K562 (cell line): ENCODE data around the gene RNF19B. TPM values are rescaled to one million over a fixed set of nuclear protein-coding genes. Genes with fewer than 3 reads are reported as not detected.

Experiments used
- ATAC-seq: fragments of 200-7000 bp; cut with Tn5 transposase; 3 replicates; pipeline ENCODE4 v1.9.1; 2020; ENCODE audit warnings: moderate library complexity
- BruUV-seq: library from RNA; stranded (reverse); fragments of 400-500 nt; replicated peaks from 2 replicates; lab custom pipeline; 2021; lab: Mats Ljungman, UMichigan
- CTCF ChIA-PET: fragments of 300-600 bp; formaldehyde crosslinking; extraction: SDS; loops from one replicate; lab custom pipeline; 2021; ENCODE audit warnings: low intra/inter-chr PET ratio; lab: Yijun Ruan, JAX
- POLR2A ChIA-PET: fragments of 300-600, 350-650 bp; sonication (Branson Sonifier 250); formaldehyde crosslinking; extraction: SDS; loops from one replicate; lab custom pipeline; 2021; ENCODE audit warnings: antibody characterized with exemption, inconsistent platforms; lab: Yijun Ruan, JAX
- DNase-seq, 4 experiments: peaks; one replicate each; pipeline versions ENCODE4 v3.0.0 to v3.0.0-alpha.2; 2011 to 2018; ENCODE audit warnings: low spot score in 3 of 4, mixed read lengths in 3 of 4; ENCODE audit errors: extremely low read depth in 1 of 4
- FAIRE-seq: peaks from 2 replicates; lab custom pipeline; 2011; peaks lifted over from hg19 to GRCh38; lab: Jason Lieb, UNC
- H2AFZ ChIP-seq: 2 replicates; pipeline ENCODE4 v1.6.0; 2011; ENCODE audit warnings: low read depth, low read length, control low read depth, inconsistent platforms
- H3K27ac ChIP-seq: fragments of 200-600 bp; 3 replicates; pipeline ENCODE4 v1.8.0; 2011; ENCODE audit warnings: low read depth, mild to moderate bottlenecking, control low read depth, inconsistent platforms, low read length, moderate library complexity, mixed read lengths; ENCODE audit errors: extremely low read depth
- H3K27me3 ChIP-seq, 2 experiments: fragments of 300-600 bp in 1 of 2; 2 replicates in 1 of 2; 3 replicates in 1 of 2; pipeline versions ENCODE4 v1.6.0 to v1.8.0; 2011; ENCODE audit warnings: inconsistent platforms in 2 of 2, low read length in 2 of 2, mild to moderate bottlenecking in 1 of 2, mixed read lengths in 1 of 2, moderate library complexity in 1 of 2; ENCODE audit not compliant: control insufficient read depth in 2 of 2, insufficient read depth in 2 of 2
- H3K36me3 ChIP-seq: fragments of 300-600 bp; 3 replicates; pipeline ENCODE4 v1.8.0; 2011; ENCODE audit warnings: mild to moderate bottlenecking, low read length, inconsistent platforms; ENCODE audit not compliant: control insufficient read depth, insufficient read depth
- H3K4me1 ChIP-seq, 2 experiments: fragments of 200-600 bp in 1 of 2; replicated peaks in 1 of 2; 2 replicates in 1 of 2; 3 replicates in 1 of 2; pipeline versions ENCODE4 v1.5.1 to v1.8.0; 2011; ENCODE audit warnings: inconsistent platforms in 2 of 2, low read length in 2 of 2, mild to moderate bottlenecking in 1 of 2, mixed read lengths in 1 of 2, moderate library complexity in 1 of 2; ENCODE audit not compliant: control insufficient read depth in 2 of 2, insufficient read depth in 2 of 2
- H3K4me2 ChIP-seq: 2 replicates; pipeline ENCODE4 v1.6.1; 2011; ENCODE audit warnings: low read length, control low read depth, inconsistent platforms, mixed read lengths; ENCODE audit not compliant: insufficient read depth
- H3K4me3 ChIP-seq: fragments of 200-600 bp; sonication (generic), shearing (Covaris generic); 2 replicates; pipeline ENCODE4 v1.5.1; 2016; ENCODE audit warnings: control low read depth, inconsistent platforms
- H3K79me2 ChIP-seq: fragments of 200-600 bp; 3 replicates; pipeline ENCODE4 v1.8.0; 2011; ENCODE audit warnings: low read length, inconsistent platforms; ENCODE audit not compliant: control insufficient read depth, insufficient read depth
- H3K9ac ChIP-seq, 2 experiments: 2 replicates each; pipeline versions ENCODE4 v1.6.0 to v1.6.1; 2011; ENCODE audit warnings: low read depth in 2 of 2, low read length in 2 of 2, control low read depth in 1 of 2, inconsistent platforms in 1 of 2, mild to moderate bottlenecking in 1 of 2, mixed read lengths in 1 of 2; ENCODE audit not compliant: insufficient read depth in 1 of 2
- H3K9me1 ChIP-seq: one replicate; pipeline ENCODE4 v1.6.0; 2011; ENCODE audit warnings: inconsistent platforms, mild to moderate bottlenecking, low read length, moderate library complexity; ENCODE audit not compliant: control insufficient read depth, insufficient read depth
- H3K9me3 ChIP-seq: replicated peaks from 2 replicates; pipeline ENCODE4 v1.5.1; 2011; ENCODE audit warnings: low read depth, low read length, inconsistent platforms; ENCODE audit not compliant: control insufficient read depth, insufficient read depth
- H4K20me1 ChIP-seq: replicated peaks from 2 replicates; pipeline ENCODE4 v1.6.1; 2011; ENCODE audit warnings: low read length, inconsistent platforms, mixed read lengths; ENCODE audit not compliant: control insufficient read depth, insufficient read depth
- CHCHD3 ChIP-seq: fragments of 250-450 bp; sonication (Bioruptor Pico); IDR thresholded peaks from 2 replicates; pipeline ENCODE4 v2.1.2; 2022; ENCODE audit warnings: mild to moderate bottlenecking
- CREBBP ChIP-seq: IDR thresholded peaks from one replicate; pipeline ENCODE4 v1.6.1; 2012; ENCODE audit warnings: low read depth, mild to moderate bottlenecking, control low read depth, inconsistent platforms, low read length
- GTF2B ChIP-seq: IDR thresholded peaks from 2 replicates; pipeline ENCODE4 v1.6.1; 2011; ENCODE audit not compliant: insufficient read length; ENCODE audit errors: extremely low read depth
- KLF13 ChIP-seq: fragments of 450-650 bp; IDR thresholded peaks from 2 replicates; pipeline ENCODE4 v1.6.1; 2016; ENCODE audit warnings: missing genetic modification characterization, low read depth, mild to moderate bottlenecking, missing compliant biosample characterization, moderate library complexity, borderline replicate concordance
- POLR2B ChIP-seq: fragments of 450-650 bp; IDR thresholded peaks from 2 replicates; pipeline ENCODE4 v1.6.1; 2018; ENCODE audit warnings: low read depth; ENCODE audit not compliant: partially characterized antibody
- RFX7 ChIP-seq: fragments of 250-450 bp; sonication (Bioruptor Pico); IDR thresholded peaks from 2 replicates; pipeline ENCODE4 v1.5.1; 2021; ENCODE audit warnings: mild to moderate bottlenecking
- TFE3 ChIP-seq: fragments of 450-650 bp; formaldehyde crosslinking; IDR thresholded peaks from 2 replicates; pipeline ENCODE4 v1.4.0; 2020; ENCODE audit warnings: mild to moderate bottlenecking, mixed read lengths
- WGBS: fragments of 100-300 bp; shearing (Covaris generic); methylation state at CpG from one replicate; pipeline ENCODE4 v1.1.6; 2016; ENCODE audit warnings: low coverage, mixed read lengths; ENCODE audit not compliant: insufficient coverage; ENCODE audit errors: missing lambda C conversion rate; 5-methylcytosine and 5-hydroxymethylcytosine counted together
- in situ Hi-C: fragments of 300-500 bp; cut with MboI; formaldehyde crosslinking; loops from 4 replicates; pipeline ENCODE4 v1.15.0; 2018; ENCODE audit warnings: inconsistent platforms, mixed read lengths
- intact Hi-C: fragments of 100-400 bp; cut with micrococcal nuclease; formaldehyde crosslinking; loops from 2 replicates; pipeline ENCODE4 v1.14.2; 2022
- polyA plus RNA-seq, 8 experiments: library from polyadenylated mRNA; depleted of rRNA in 4 of 8; stranded (reverse) in 5 of 8; unstranded in 3 of 8; fragments of >200 nt; fragmentation: Nextera tagmentation in 2 of 8; fragmentation: Illumina TruSeq in 1 of 8; extraction: Ambion mirVana in 2 of 8; extraction: Trizol in 1 of 8; gene quantifications; 2 replicates each; pipeline versions ENCODE4 v1.2.1 to v1.2.3, GENCODE V29; 2011 to 2014; ENCODE audit warnings: inconsistent platforms in 1 of 8, missing spikeins in 1 of 8
- total RNA-seq, 7 experiments: library from RNA; depleted of rRNA in 6 of 7; stranded (reverse); fragments of >200 nt in 6 of 7; fragmentation: Illumina TruSeq in 2 of 7; extraction: Trizol in 2 of 7; gene quantifications; 2 replicates each; pipeline versions ENCODE4 v1.2.1 to v1.2.3, GENCODE V29; 2011 to 2021; ENCODE audit warnings: low replicate concordance in 1 of 7

RNF19B gene
- total and polyA plus RNA-seq, 9 of the 15 experiments (the other 6 are each of a cell fraction or from before 2014, with no cell fraction given): 2.6 to 14.9 (median 10.1) TPM

- ChIA-PET CTCF (no interaction called here), POLR2A (interaction anchor here (0.6 to 8.3 kb wide), 5 partner anchors 9 to 313 kb away, joined by 3 to 95 read pairs (median 4); no protein-coding TSS in a partner anchor)
- Histone ChIP-seq H3K4me2 (no peak overlapping the region), H3K79me2 (peaks cover 3% of the 10 kb centered on the region; the same call in 2 of the 3 replicates), H3K9me1 (peaks cover 7% of the 10 kb centered on the region), H4K20me1 (peaks cover 62% of the 10 kb centered on the region), H3K27me3 (no peaks in the 10 kb centered on the region), H3K27ac (no peak overlapping the region), H3K4me3 (no peak overlapping the region), H3K9ac (no peak overlapping the region), H3K4me1 (peaks cover 3 to 54% of the 10 kb centered on the region in 2 experiments; a peak in 4 of 5 replicates), H3K9me3 (no peaks in the 10 kb centered on the region), H2AFZ (no peak overlapping the region), H3K36me3 (peaks cover 60% of the 10 kb centered on the region)
- BruUV-seq: no TSS peak
- intact Hi-C loops (loop anchor here (5.0 kb wide), 1 partner anchor 42 kb away; the partner anchor contains the start of gene RNF19B), in situ Hi-C loops (no loop called here)
- WGBS: 82% methylated on average over 2 of the region's 2 CpGs
- FAIRE-seq (no peak), ATAC-seq (no peak), DNase-seq (no peak)
- TF ChIP-seq GTF2B (no peak), CHCHD3 (CRISPR knock-in tag) (no peak), POLR2B (peak; percentile 29), TFE3 (CRISPR knock-in tag) (no peak), CREBBP (no peak), RFX7 (CRISPR knock-in tag) (no peak), KLF13 (no peak)
Observed at GRCh38 chr1:33004613-33005012, 40.0 kb upstream of the RNF19B start.
